ENCODE measurements around the gene CUX1.

CUX1 gene

DNA sequence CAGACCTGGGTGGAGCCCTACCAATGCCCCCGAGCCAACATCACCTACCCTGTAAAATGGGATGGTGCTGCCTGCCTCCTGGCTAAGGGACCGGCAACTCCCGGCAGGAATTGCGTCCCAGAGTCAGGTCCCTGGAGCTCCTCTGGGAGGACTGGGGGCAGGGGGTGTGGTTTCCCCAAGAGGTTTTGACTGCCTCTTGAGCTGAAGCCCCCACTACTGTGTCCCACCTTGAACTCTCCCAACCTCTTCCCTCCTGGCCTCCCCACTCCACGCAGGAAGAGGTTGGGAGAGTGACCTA is 470.5 kb downstream of the CUX1 start:
- H3K27me3 ChIP-seq (ENCODE audit: insufficient read depth, insufficient read length), result no peaks in the 10 kb centered on the region
- H3K36me3 ChIP-seq (ENCODE audit: insufficient read depth, insufficient read length, low read length), result no peaks in the 10 kb centered on the region
- no peak for TF ChIP-seq ZNF274 (IDR thresholded peaks at IDR 0.05; ENCODE audit: low read depth, low read length)
- no peak for TF ChIP-seq SUZ12 (IDR thresholded peaks at IDR 0.05; ENCODE audit: extremely low read depth, insufficient read depth, insufficient read length)
- TF ChIP-seq YY1 (IDR thresholded peaks at IDR 0.05; ENCODE audit: insufficient read depth, insufficient read length), result no peak
- peaks cover 30% of the 10 kb centered on the region for H3K4me1 ChIP-seq (ENCODE audit: insufficient read depth, insufficient read length)
- H3K9me3 ChIP-seq (ENCODE audit: insufficient read depth, low read length), result no peaks in the 10 kb centered on the region
- DNase-seq (ENCODE audit: low read depth, low spot score), result no peak
- peak overlapping the region; percentile 73 for H3K4me3 ChIP-seq (ENCODE audit: insufficient read length, low read depth)
- H3K9ac ChIP-seq (ENCODE audit: insufficient read length, low read depth), result peak overlapping the region; percentile 88

DNA sequence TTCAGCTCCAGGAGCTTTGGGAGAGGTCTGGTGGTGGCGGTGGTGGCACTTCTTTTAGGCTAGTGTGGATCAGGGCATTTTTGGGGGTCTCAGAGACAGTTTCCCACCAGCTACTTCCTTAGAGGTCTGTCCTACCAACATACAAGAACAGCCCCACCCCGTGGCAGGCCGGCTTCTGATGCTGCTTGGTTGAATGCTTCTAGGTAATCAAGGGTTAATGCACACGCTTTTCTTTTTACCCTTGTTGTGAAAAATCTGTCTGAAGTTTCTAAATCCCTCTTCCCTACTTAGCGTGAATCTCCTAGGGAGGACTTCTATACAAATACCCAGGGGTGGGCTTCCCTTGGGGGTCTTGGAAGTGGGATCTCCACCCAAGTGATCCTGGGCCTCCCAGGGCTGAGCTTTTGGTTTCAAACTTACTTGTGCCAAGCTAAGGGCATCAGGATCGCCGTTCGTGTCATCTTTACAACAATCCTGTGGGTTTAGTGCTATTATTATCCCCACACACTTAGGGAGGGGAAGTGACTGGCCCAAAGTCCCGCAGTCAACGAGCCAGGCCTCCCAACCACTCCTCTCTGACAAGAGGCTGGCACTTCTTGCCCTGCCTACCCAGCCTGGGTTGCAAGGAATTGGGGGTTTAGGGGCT is 471.0 kb downstream of the CUX1 start:
- H3K27me3 ChIP-seq (ENCODE audit: insufficient read depth, insufficient read length), result no peaks in the 10 kb centered on the region
- peak overlapping the region; percentile 88 for H3K9ac ChIP-seq (ENCODE audit: insufficient read length, low read depth)
- H3K36me3 ChIP-seq (ENCODE audit: insufficient read depth, insufficient read length, low read length), result no peaks in the 10 kb centered on the region
- peak overlapping the region; percentile 73 for H3K4me3 ChIP-seq (ENCODE audit: insufficient read length, low read depth)
- H3K9me3 ChIP-seq (ENCODE audit: insufficient read depth, low read length), result no peaks in the 10 kb centered on the region
- H3K4me1 ChIP-seq (ENCODE audit: insufficient read depth, insufficient read length), result peaks cover 30% of the 10 kb centered on the region
- no peak for DNase-seq (ENCODE audit: low read depth, low spot score)
- no peak for TF ChIP-seq YY1 (IDR thresholded peaks at IDR 0.05; ENCODE audit: insufficient read depth, insufficient read length)
- no peak for TF ChIP-seq ZNF274 (IDR thresholded peaks at IDR 0.05; ENCODE audit: low read depth, low read length)
- no peak for TF ChIP-seq SUZ12 (IDR thresholded peaks at IDR 0.05; ENCODE audit: extremely low read depth, insufficient read depth, insufficient read length)

DNA sequence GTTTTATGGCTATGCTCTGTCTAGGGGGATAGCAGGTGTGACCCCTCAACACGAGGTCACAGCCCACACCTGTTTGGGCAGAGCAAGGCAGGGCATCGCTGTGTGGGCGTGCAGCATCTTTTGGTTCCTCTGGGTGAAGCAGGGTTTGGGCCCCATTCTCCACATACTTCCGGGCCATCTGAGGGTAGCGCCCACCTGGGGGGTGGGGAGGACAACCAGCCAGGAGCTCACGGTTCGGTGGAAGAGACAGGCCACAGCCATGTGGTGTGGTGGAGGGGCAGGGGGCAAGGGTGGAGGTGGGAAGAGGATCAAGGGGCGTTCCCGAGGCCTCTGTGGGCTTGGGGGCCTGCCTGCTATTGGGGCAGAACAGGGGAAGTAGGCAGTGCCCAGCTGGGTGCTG is 471.6 kb downstream of the CUX1 start:
- DNase-seq (ENCODE audit: low read depth, low spot score), result no peak
- Histone ChIP-seq H3K9ac (ENCODE audit: insufficient read length, low read depth) (no peak overlapping the region), H3K4me1 (ENCODE audit: insufficient read depth, insufficient read length) (peaks cover 30% of the 10 kb centered on the region), H3K9me3 (ENCODE audit: insufficient read depth, low read length) (no peaks in the 10 kb centered on the region), H3K4me3 (ENCODE audit: insufficient read length, low read depth) (no peak overlapping the region), H3K36me3 (ENCODE audit: insufficient read depth, insufficient read length, low read length) (no peaks in the 10 kb centered on the region), H3K27me3 (ENCODE audit: insufficient read depth, insufficient read length) (no peaks in the 10 kb centered on the region)
- TF ChIP-seq SUZ12 (IDR thresholded peaks at IDR 0.05; ENCODE audit: extremely low read depth, insufficient read depth, insufficient read length) (no peak), YY1 (IDR thresholded peaks at IDR 0.05; ENCODE audit: insufficient read depth, insufficient read length) (no peak), ZNF274 (IDR thresholded peaks at IDR 0.05; ENCODE audit: low read depth, low read length) (no peak)

DNA sequence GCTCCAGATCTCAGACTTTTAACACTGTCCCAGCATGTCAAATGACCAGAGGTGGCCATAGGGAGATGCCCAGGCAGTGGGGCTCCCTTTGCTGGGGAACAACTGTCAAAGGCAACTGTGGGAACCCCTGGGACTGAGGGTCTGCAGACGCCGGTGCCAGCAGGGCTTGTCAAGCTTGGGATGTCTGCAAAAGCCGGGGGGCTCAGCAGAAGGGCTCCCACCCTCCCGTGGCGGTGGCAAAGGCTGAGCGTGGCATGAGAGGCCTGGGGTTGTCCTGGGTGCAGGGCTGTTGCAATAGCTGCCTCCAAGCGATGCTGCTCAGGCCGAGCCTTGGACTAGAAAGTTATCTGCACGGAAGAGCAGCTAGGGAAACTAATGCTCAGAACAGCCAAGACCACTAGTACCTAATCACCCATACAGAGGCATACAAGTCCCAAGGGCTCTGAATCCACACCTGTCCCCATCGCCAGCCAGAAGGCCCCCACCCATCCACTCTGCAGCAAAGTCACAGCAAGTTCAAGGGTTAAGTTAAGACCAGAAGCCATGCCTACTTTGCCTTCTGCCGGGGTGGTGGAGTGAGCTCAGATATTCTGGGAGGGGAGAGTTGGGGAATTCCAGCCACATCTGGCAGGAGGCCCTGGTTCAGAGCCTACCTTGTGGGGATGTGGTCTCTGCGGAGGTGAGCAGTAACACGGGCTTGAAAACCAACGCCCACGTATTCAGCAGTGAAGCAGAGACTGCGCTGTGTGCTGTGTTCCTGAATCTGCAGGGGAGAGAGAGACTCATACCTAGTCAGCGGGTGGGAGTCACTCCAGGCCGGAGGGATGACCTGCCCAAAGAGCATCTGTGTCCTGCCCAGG is 473.9 kb downstream of the CUX1 start:
- H3K4me3 ChIP-seq (ENCODE audit: insufficient read length, low read depth), result no peak overlapping the region
- H3K9ac ChIP-seq (ENCODE audit: insufficient read length, low read depth), result peak overlapping the region; percentile 5
- H3K9me3 ChIP-seq (ENCODE audit: insufficient read depth, low read length), result no peaks in the 10 kb centered on the region
- H3K27me3 ChIP-seq (ENCODE audit: insufficient read depth, insufficient read length), result no peaks in the 10 kb centered on the region
- H3K36me3 ChIP-seq (ENCODE audit: insufficient read depth, insufficient read length, low read length), result no peaks in the 10 kb centered on the region
- H3K4me1 ChIP-seq (ENCODE audit: insufficient read depth, insufficient read length), result peaks cover 30% of the 10 kb centered on the region
- no peak for TF ChIP-seq SUZ12 (IDR thresholded peaks at IDR 0.05; ENCODE audit: extremely low read depth, insufficient read depth, insufficient read length)
- no peak for TF ChIP-seq ZNF274 (IDR thresholded peaks at IDR 0.05; ENCODE audit: low read depth, low read length)
- TF ChIP-seq YY1 (IDR thresholded peaks at IDR 0.05; ENCODE audit: insufficient read depth, insufficient read length), result no peak
- no peak for DNase-seq (ENCODE audit: low read depth, low spot score)

DNA sequence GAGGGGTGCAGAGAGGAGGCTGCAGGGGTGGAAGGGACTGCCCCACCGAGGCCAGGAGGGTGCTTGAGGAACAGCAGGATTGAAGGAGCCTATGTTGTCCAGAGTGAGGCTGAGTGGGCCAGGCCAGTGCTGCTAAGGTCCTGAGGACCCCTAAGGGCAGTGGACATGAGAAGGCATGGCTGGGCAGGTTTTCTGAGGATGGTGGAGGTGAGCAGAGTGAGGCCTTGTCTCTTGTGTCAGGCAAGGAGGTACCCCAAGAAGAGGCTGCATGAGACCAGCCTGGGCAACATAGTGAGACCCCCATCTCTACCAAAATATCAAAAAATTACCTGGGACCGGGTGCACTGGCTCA is 474.5 kb downstream of the CUX1 start:
- H3K36me3 ChIP-seq (ENCODE audit: insufficient read depth, insufficient read length, low read length), result no peaks in the 10 kb centered on the region
- H3K4me3 ChIP-seq (ENCODE audit: insufficient read length, low read depth), result no peak overlapping the region
- peaks cover 33% of the 10 kb centered on the region for H3K4me1 ChIP-seq (ENCODE audit: insufficient read depth, insufficient read length)
- no peak for TF ChIP-seq ZNF274 (IDR thresholded peaks at IDR 0.05; ENCODE audit: low read depth, low read length)
- H3K27me3 ChIP-seq (ENCODE audit: insufficient read depth, insufficient read length), result no peaks in the 10 kb centered on the region
- no peaks in the 10 kb centered on the region for H3K9me3 ChIP-seq (ENCODE audit: insufficient read depth, low read length)
- no peak for DNase-seq (ENCODE audit: low read depth, low spot score)
- H3K9ac ChIP-seq (ENCODE audit: insufficient read length, low read depth), result no peak overlapping the region

DNA sequence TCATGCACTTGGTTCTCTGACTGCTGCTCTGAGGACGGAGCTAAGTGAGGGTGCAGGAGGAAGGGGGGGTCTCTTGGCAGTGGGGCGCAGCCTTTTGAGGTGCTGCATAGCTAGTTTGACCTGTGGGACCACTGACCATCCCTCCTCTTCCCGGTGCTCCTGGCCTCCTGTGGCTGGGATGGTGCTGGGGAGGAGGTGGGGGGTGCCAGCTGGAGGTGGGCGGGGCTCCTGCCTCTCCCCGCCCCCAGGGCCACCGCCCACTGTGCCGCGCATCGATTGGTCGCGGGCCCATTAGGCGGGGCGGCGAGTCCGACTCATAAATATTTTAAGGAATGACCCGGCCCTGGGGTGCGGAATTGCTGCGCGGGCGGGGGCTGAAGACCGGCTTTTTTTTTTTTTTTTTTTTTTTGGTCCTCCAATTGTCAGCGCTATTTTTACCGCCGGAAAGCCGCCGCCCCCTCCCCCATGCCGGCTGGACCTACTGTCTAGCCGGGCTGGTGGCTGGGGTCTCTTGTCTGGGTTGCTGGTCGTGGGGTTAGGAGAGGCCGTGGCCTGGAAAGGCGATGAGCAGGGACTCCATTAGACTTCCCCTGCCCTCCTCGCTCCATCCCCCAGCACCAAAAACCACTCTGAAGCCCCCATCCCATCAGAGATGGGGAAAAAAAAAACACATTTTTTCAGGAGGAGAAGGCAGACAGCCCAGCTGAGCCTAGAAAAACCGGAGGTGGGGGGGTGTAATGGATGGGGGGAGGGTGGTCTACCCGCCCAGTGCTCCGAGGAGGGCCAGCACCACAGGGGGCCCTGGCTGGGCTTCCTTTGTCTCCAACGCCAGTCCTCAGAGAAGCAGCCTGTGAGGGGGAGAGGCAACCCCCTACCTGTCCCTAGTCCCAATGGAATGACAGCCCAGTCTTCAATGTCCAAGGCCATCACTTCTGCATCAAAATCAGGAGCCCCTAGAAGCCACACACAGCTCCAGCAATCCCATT is 475.7 kb downstream of the CUX1 start:
- DNase-seq (ENCODE audit: low read depth, low spot score), result no peak
- Histone ChIP-seq H3K4me3 (ENCODE audit: insufficient read length, low read depth) (peak overlapping the region; percentile 29), H3K4me1 (ENCODE audit: insufficient read depth, insufficient read length) (peaks cover 32% of the 10 kb centered on the region), H3K27me3 (ENCODE audit: insufficient read depth, insufficient read length) (no peaks in the 10 kb centered on the region), H3K36me3 (ENCODE audit: insufficient read depth, insufficient read length, low read length) (no peaks in the 10 kb centered on the region), H3K9ac (ENCODE audit: insufficient read length, low read depth) (peak overlapping the region; percentile 63), H3K9me3 (ENCODE audit: insufficient read depth, low read length) (no peaks in the 10 kb centered on the region)
- no peak for TF ChIP-seq SUZ12 (IDR thresholded peaks at IDR 0.05; ENCODE audit: extremely low read depth, insufficient read depth, insufficient read length)
- no peak for TF ChIP-seq ZNF274 (IDR thresholded peaks at IDR 0.05; ENCODE audit: low read depth, low read length)
- no peak for TF ChIP-seq YY1 (IDR thresholded peaks at IDR 0.05; ENCODE audit: insufficient read depth, insufficient read length)

DNA sequence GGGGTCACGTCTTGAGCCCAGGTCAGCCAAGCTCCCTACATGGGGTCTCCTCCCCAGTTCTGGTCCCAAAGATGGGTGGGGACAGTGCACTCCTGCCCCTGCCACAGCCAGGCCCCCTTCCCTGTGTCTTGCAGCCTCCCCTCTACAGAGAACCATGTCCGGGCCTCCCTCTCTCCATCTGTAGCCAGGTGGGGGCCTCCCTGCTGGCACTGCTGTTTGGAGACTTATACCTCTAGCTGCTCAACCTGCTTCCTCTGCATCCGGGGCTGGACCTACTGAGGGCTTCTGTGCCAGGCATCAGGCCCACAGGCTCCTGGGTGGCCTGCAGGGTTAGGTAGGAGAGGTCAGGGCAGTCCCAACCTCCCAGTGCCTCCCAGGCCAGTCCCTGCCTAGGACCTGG is 477.2 kb downstream of the CUX1 start:
- no peak for TF ChIP-seq ZNF274 (IDR thresholded peaks at IDR 0.05; ENCODE audit: low read depth, low read length)
- Histone ChIP-seq H3K9ac (ENCODE audit: insufficient read length, low read depth) (no peak overlapping the region), H3K36me3 (ENCODE audit: insufficient read depth, insufficient read length, low read length) (no peaks in the 10 kb centered on the region), H3K4me1 (ENCODE audit: insufficient read depth, insufficient read length) (peaks cover 32% of the 10 kb centered on the region), H3K27me3 (ENCODE audit: insufficient read depth, insufficient read length) (no peaks in the 10 kb centered on the region), H3K9me3 (ENCODE audit: insufficient read depth, low read length) (no peaks in the 10 kb centered on the region), H3K4me3 (ENCODE audit: insufficient read length, low read depth) (no peak overlapping the region)
- DNase-seq (ENCODE audit: low read depth, low spot score), result no peak

Data from NT2/D1 (cell line).